Measurements from ENCODE around the gene PEF1. TPM values are rescaled to one million over a fixed set of nuclear protein-coding genes. Genes with fewer than 3 reads are reported as not detected.

Gene PEF1
- total and polyA plus RNA-seq, 2 donors (not counting 3 experiments of a cell fraction or from before 2014, with no cell fraction given), result 73.3 to 161 TPM

DNA sequence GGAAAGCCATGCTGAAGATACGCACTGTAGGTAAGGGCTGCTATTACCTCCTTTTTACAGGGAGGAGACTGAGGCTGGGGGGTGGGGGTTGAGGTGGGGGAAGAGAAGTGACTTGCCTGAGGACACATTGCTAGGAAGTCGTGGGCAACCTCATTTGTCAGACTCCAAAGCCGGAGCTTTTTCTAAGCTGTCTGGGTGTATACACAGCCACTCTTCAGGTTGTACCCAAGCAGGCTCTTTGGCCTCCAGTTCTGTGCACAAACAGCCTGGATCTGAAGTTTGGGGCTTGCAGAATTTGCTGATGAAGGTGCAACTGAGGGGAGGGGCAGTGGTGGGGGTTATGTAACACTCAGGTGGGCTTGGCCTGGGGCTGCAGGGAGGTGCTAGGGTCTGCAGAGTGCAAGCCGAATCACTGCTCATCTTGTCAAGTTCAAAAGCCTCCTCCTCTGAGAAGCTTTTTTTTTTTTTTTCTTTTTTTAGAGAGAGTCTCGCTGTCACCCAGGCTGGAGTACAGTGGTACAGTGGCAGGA lies 51.5 kb downstream of the PEF1 start:
- Histone ChIP-seq H4K20me1 (replicated peaks; ENCODE audit: control insufficient read depth, extremely low read depth, insufficient read depth, low read length) (no peaks in the 10 kb centered on the region), H3K79me2 (ENCODE audit: control insufficient read depth, insufficient read depth, low read length) (no peaks in the 10 kb centered on the region), H3K27ac (ENCODE audit: insufficient read depth, low read depth, low read length) (no peak overlapping the region), H3K4me3 (replicated peaks in 1 of 3; ENCODE audit: insufficient read depth in 1 of 3, low read depth in 1 of 3, low read length in 3 of 3) (no peak overlapping the region), H3K4me1 (ENCODE audit: control insufficient read depth, extremely low read depth, insufficient read depth, low read length) (peaks cover 36% of the 10 kb centered on the region), H3K27me3 (ENCODE audit: control insufficient read depth in 2 of 2, insufficient read depth in 2 of 2, low read length in 2 of 2) (no peaks in the 10 kb centered on the region), H3K36me3 (ENCODE audit: control insufficient read depth in 2 of 2, extremely low read depth in 1 of 2, insufficient read depth in 2 of 2, low read length in 2 of 2) (no peaks in the 10 kb centered on the region), H3K9me3 (replicated peaks; ENCODE audit: control insufficient read depth, insufficient read depth, low read length) (no peaks in the 10 kb centered on the region), H3K4me2 (ENCODE audit: insufficient read depth, low read length) (no peak overlapping the region), H3K9me1 (replicated peaks; ENCODE audit: control insufficient read depth, extremely low read depth, insufficient read depth, low read length) (no peaks in the 10 kb centered on the region), H2AFZ (ENCODE audit: low read depth, low read length) (no peak overlapping the region), H3K9ac (replicated peaks; ENCODE audit: extremely low read depth, insufficient read depth, low read length) (no peak overlapping the region)
- TF ChIP-seq EZH2 (IDR thresholded peaks at IDR 0.05; ENCODE audit: borderline replicate concordance, low read depth, low read length, severe bottlenecking), result no peak
- TF ChIP-seq MYC (IDR thresholded peaks at IDR 0.05; ENCODE audit: low read depth, low read length), result no peak
- no peak for TF ChIP-seq FOS (IDR thresholded peaks at IDR 0.05; ENCODE audit: borderline replicate concordance, insufficient read depth, low read length)
- no peak for TF ChIP-seq POLR2A (IDR thresholded peaks at IDR 0.05; ENCODE audit: low read depth, low read length)
- TF ChIP-seq, protein P1, sequence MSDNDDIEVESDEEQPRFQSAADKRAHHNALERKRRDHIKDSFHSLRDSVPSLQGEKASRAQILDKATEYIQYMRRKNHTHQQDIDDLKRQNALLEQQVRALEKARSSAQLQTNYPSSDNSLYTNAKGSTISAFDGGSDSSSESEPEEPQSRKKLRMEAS (IDR thresholded peaks at IDR 0.05; ENCODE audit: insufficient read depth, insufficient read length), result no peak
- TF ChIP-seq JUN (IDR thresholded peaks at IDR 0.05; ENCODE audit: borderline replicate concordance, insufficient read depth, insufficient read length, low read depth), result no peak
- TF ChIP-seq GATA2 (IDR thresholded peaks at IDR 0.05; ENCODE audit: insufficient read depth, insufficient read length, low read depth, low read length), result no peak
- TF ChIP-seq POLR2AphosphoS5 (IDR thresholded peaks at IDR 0.05; ENCODE audit: insufficient read depth, low read depth, low read length), result no peak
- TF ChIP-seq CTCF (IDR thresholded peaks at IDR 0.05; ENCODE audit: extremely low read depth in 1 of 2, insufficient read depth in 1 of 2, low read depth in 1 of 2, low read length in 2 of 2), result no peak
- CTCF ChIA-PET, result interaction anchor here (0.7 to 5.5 kb wide), 8 partner anchors 8 to 170 kb away, joined by 3 to 73 read pairs (median 3); no protein-coding TSS in a partner anchor
- FAIRE-seq (no peak), DNase-seq (ENCODE audit: low read depth, low spot score) (no peak)
- POLR2A ChIA-PET, result no interaction called here
- intact Hi-C loops (cut with micrococcal nuclease) (no loop called here), dilution Hi-C loops (cut with MboI; ENCODE audit: extremely low pct_ligation_motif_present, low sequenced_read_pairs) (no loop called here)
- no TSS peak for BruUV-seq (replicated peaks)
